Neural cell (in vitro differentiated cells): ENCODE data around the gene PCNX1. TPM values are rescaled to one million over a fixed set of nuclear protein-coding genes. Genes with fewer than 3 reads are reported as not detected.

Experiments
- H2AFZ ChIP-seq: fragments of 200-600, 300-800 bp; sonication (generic), shearing (Covaris generic); 2 replicates; pipeline ENCODE4 v1.6.0; 2014; ENCODE audit warnings: low read depth, mild to moderate bottlenecking, antibody characterized with exemption, low read length, moderate library complexity
- H3F3A ChIP-seq: fragments of 200-600 bp; shearing (Covaris generic); 2 replicates; pipeline ENCODE4 v1.6.1; 2016; ENCODE audit warnings: mild to moderate bottlenecking, moderate library complexity, mixed read lengths, antibody characterized with exemption, low read length; ENCODE audit not compliant: insufficient read depth, poor library complexity, severe bottlenecking
- H3K27ac ChIP-seq: fragments of 200-600, 300-800 bp; sonication (generic), shearing (Covaris generic); 2 replicates; pipeline ENCODE4 v1.5.1; 2014; ENCODE audit warnings: mild to moderate bottlenecking, low read length, moderate library complexity
- H3K27me3 ChIP-seq: fragments of 300-800, 200-600 bp; sonication (generic), shearing (Covaris generic); 2 replicates; pipeline ENCODE4 v1.6.0; 2014; ENCODE audit warnings: mild to moderate bottlenecking, low read depth, low read length, moderate library complexity; ENCODE audit not compliant: insufficient read depth
- H3K36me3 ChIP-seq: fragments of 300-800, 200-600 bp; sonication (generic), shearing (Covaris generic); 2 replicates; pipeline ENCODE4 v1.5.1; 2014; ENCODE audit warnings: mild to moderate bottlenecking, antibody characterized with exemption, low read length, moderate library complexity; ENCODE audit not compliant: insufficient read depth
- H3K4me2 ChIP-seq: fragments of 300-800, 200-600 bp; sonication (generic), shearing (Covaris generic); 2 replicates; pipeline ENCODE4 v1.6.0; 2014; ENCODE audit warnings: mild to moderate bottlenecking, low read length
- H3K4me3 ChIP-seq: fragments of 300-800, 200-600 bp; sonication (generic), shearing (Covaris generic); 2 replicates; pipeline ENCODE4 v1.5.1; 2014; ENCODE audit warnings: mild to moderate bottlenecking, low read length, moderate library complexity
- H3K79me2 ChIP-seq: fragments of 200-600 bp; shearing (Covaris generic); replicated peaks from 2 replicates; pipeline ENCODE4 v1.6.0; 2014; ENCODE audit warnings: mild to moderate bottlenecking, low read length, moderate library complexity; ENCODE audit not compliant: insufficient read depth
- H3K9ac ChIP-seq: fragments of 300-800, 200-600 bp; sonication (generic), shearing (Covaris generic); 2 replicates; pipeline ENCODE4 v1.6.1; 2016; ENCODE audit warnings: mild to moderate bottlenecking, low read length, mixed read lengths
- H3K9me2 ChIP-seq: fragments of 200-600 bp; shearing (Covaris generic); 2 replicates; pipeline ENCODE4 v1.6.1; 2016; ENCODE audit warnings: mild to moderate bottlenecking, low read length, mixed read lengths; ENCODE audit not compliant: insufficient read depth
- H3K9me3 ChIP-seq: fragments of 200-600, 300-800 bp; sonication (generic), shearing (Covaris generic); 2 replicates; pipeline ENCODE4 v1.6.1; 2016; ENCODE audit warnings: mild to moderate bottlenecking, mixed run types, low read length, moderate library complexity, mixed read lengths
- H4K20me1 ChIP-seq: fragments of 200-600 bp; shearing (Covaris generic); 2 replicates; pipeline ENCODE4 v1.6.1; 2016; ENCODE audit warnings: mild to moderate bottlenecking, mixed run types; ENCODE audit not compliant: insufficient read depth
- CTCF ChIP-seq: fragments of 450-650 bp; IDR thresholded peaks from 2 replicates; pipeline ENCODE4 v1.5.1; 2014; ENCODE audit warnings: antibody characterized with exemption, mild to moderate bottlenecking, moderate library complexity; ENCODE audit not compliant: poor library complexity, severe bottlenecking
- EP300 ChIP-seq: fragments of 450-650 bp; conservative IDR thresholded peaks from 2 replicates; pipeline ENCODE4 v1.6.1; 2014; ENCODE audit warnings: antibody characterized with exemption, mild to moderate bottlenecking, moderate library complexity; ENCODE audit not compliant: poor library complexity, severe bottlenecking
- EZH2 ChIP-seq: fragments of 200-600, 300-800 bp; shearing (Covaris generic), sonication (generic); IDR thresholded peaks from 2 replicates; pipeline ENCODE4 v1.6.1; 2014; ENCODE audit warnings: antibody characterized with exemption, low read length, borderline replicate concordance, mild to moderate bottlenecking; ENCODE audit not compliant: insufficient read depth, poor library complexity, severe bottlenecking
- MXI1 ChIP-seq: fragments of 450-650 bp; conservative IDR thresholded peaks from 2 replicates; pipeline ENCODE4 v1.6.1; 2014; ENCODE audit warnings: antibody characterized with exemption, mild to moderate bottlenecking; ENCODE audit not compliant: poor library complexity, severe bottlenecking
- POLR2AphosphoS5 ChIP-seq: IDR thresholded peaks from 2 replicates; pipeline ENCODE4 v1.6.1; 2012
- RAD21 ChIP-seq: fragments of 450-650 bp; conservative IDR thresholded peaks from 2 replicates; pipeline ENCODE4 v1.6.1; 2014; ENCODE audit warnings: antibody characterized with exemption, mild to moderate bottlenecking, moderate library complexity
- REST ChIP-seq: IDR thresholded peaks from 2 replicates; pipeline ENCODE4 v1.6.1; 2012; ENCODE audit warnings: borderline replicate concordance
- SMC3 ChIP-seq: fragments of 450-650 bp; conservative IDR thresholded peaks from 2 replicates; pipeline ENCODE4 v1.6.1; 2014; ENCODE audit warnings: antibody characterized with exemption, mild to moderate bottlenecking, moderate library complexity; ENCODE audit not compliant: poor library complexity
- TAF1 ChIP-seq: IDR thresholded peaks from 2 replicates; pipeline ENCODE4 v1.6.1; 2012; ENCODE audit warnings: low read depth
- polyA plus RNA-seq: library from polyadenylated mRNA; depleted of rRNA; stranded (reverse); fragments of >200 nt; gene quantifications from 2 replicates; pipeline ENCODE4 v1.2.3, GENCODE V29; 2014

The PCNX1 gene
- polyA plus RNA-seq, 1 donor from 2014 or later: 23.7 TPM

- Histone ChIP-seq H3K9me3 (no peaks in the 10 kb centered on the region), H3K9ac (no peak overlapping the region), H3K79me2 (no peaks in the 10 kb centered on the region), H3K27ac (no peak overlapping the region), H4K20me1 (no peaks in the 10 kb centered on the region), H3K4me3 (no peak overlapping the region), H3F3A (no peaks in the 10 kb centered on the region), H3K9me2 (no peaks in the 10 kb centered on the region), H3K27me3 (no peaks in the 10 kb centered on the region), H3K4me2 (no peak overlapping the region), H3K36me3 (no peaks in the 10 kb centered on the region), H2AFZ (no peak overlapping the region)
- TF ChIP-seq TAF1 (no peak), MXI1 (no peak), EZH2 (no peak), CTCF (no peak), RAD21 (no peak), EP300 (no peak), POLR2AphosphoS5 (no peak), REST (no peak), SMC3 (no peak)
Measured at GRCh38 chr14:71054706-71055105, 147.4 kb downstream of the PCNX1 start.

GRCh38 chr14:71056168-71056567 lies 148.9 kb downstream of the PCNX1 start:
- Histone ChIP-seq H3K9ac (no peak overlapping the region), H3K4me2 (no peak overlapping the region), H3K27ac (no peak overlapping the region), H2AFZ (no peak overlapping the region), H3K9me3 (no peaks in the 10 kb centered on the region), H3K79me2 (no peaks in the 10 kb centered on the region), H3K27me3 (no peaks in the 10 kb centered on the region), H3K4me3 (no peak overlapping the region), H3K36me3 (no peaks in the 10 kb centered on the region), H3F3A (no peaks in the 10 kb centered on the region), H3K9me2 (no peaks in the 10 kb centered on the region), H4K20me1 (no peaks in the 10 kb centered on the region)
- TF ChIP-seq TAF1: no peak
- TF ChIP-seq EZH2: no peak
- no peak for TF ChIP-seq RAD21
- no peak for TF ChIP-seq EP300
- no peak for TF ChIP-seq REST
- TF ChIP-seq CTCF: no peak
- TF ChIP-seq SMC3: no peak
- TF ChIP-seq MXI1: no peak
- no peak for TF ChIP-seq POLR2AphosphoS5
